Esophagus muscularis mucosa (tissue), 4 donors: ENCODE data around the gene PEX26.

Experiments
- EP300 ChIP-seq: sonication (generic); formaldehyde crosslinking; IDR thresholded peaks from one replicate; pipeline ENCODE4 v1.6.1; 2017; ENCODE audit warnings: antibody characterized with exemption
- POLR2A ChIP-seq: fragments of 450-650 bp; IDR thresholded peaks from one replicate; pipeline ENCODE4 v1.6.1; 2017; ENCODE audit warnings: antibody characterized with exemption, moderate library complexity, mild to moderate bottlenecking, low read depth
- POLR2AphosphoS5 ChIP-seq, 2 donors: sonication (generic); formaldehyde crosslinking; IDR thresholded peaks; one replicate each; pipeline ENCODE4 v1.6.1; 2017; ENCODE audit warnings: antibody characterized with exemption in 2 of 2
- TF ChIP-seq, protein P1 (sequence below), 3 experiments: fragments of 200-600 bp in 2 of 3; fragments of 450-650 bp in 1 of 3; sonication (generic) in 2 of 3; IDR thresholded peaks; one replicate each; pipeline ENCODE4 v1.5.1; 2017 to 2019; ENCODE audit warnings: antibody characterized with exemption in 3 of 3, mild to moderate bottlenecking in 2 of 3, moderate library complexity in 1 of 3

DNA sequence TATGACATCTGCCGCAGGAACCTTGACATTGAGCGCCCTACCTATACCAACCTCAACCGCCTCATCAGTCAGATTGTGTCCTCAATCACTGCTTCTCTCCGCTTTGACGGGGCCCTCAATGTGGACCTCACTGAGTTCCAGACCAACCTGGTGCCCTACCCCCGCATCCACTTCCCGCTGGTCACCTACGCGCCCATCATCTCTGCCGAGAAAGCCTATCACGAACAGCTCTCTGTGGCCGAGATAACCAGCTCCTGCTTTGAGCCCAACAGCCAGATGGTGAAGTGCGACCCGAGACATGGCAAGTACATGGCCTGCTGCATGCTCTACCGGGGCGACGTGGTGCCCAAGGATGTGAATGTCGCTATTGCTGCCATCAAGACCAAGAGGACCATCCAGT is 48.8 kb downstream of the PEX26 start:
- TF ChIP-seq, protein P1, sequence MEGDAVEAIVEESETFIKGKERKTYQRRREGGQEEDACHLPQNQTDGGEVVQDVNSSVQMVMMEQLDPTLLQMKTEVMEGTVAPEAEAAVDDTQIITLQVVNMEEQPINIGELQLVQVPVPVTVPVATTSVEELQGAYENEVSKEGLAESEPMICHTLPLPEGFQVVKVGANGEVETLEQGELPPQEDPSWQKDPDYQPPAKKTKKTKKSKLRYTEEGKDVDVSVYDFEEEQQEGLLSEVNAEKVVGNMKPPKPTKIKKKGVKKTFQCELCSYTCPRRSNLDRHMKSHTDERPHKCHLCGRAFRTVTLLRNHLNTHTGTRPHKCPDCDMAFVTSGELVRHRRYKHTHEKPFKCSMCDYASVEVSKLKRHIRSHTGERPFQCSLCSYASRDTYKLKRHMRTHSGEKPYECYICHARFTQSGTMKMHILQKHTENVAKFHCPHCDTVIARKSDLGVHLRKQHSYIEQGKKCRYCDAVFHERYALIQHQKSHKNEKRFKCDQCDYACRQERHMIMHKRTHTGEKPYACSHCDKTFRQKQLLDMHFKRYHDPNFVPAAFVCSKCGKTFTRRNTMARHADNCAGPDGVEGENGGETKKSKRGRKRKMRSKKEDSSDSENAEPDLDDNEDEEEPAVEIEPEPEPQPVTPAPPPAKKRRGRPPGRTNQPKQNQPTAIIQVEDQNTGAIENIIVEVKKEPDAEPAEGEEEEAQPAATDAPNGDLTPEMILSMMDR (IDR thresholded peaks at IDR 0.05) = no peak
- TF ChIP-seq POLR2A = no peak
- TF ChIP-seq EP300 = no peak
- no peak for TF ChIP-seq POLR2AphosphoS5 (IDR thresholded peaks at IDR 0.05)
